Coronary artery (tissue), 2 donors: ENCODE data around the gene PCSK5.

Experiments
- DNase-seq: peaks from one replicate; pipeline ENCODE4 v3.0.0-alpha.2; 2017; ENCODE audit warnings: low spot score
- H3K27ac ChIP-seq, 2 donors: fragments of 200-600 bp; sonication (generic); one replicate each; pipeline ENCODE4 v1.5.1; 2016 to 2019
- H3K4me3 ChIP-seq: fragments of 200-600 bp; sonication (generic); 2 replicates; pipeline ENCODE4 v1.5.1; 2016; ENCODE audit warnings: mild to moderate bottlenecking, moderate library complexity
- CTCF ChIP-seq: fragments of 200-600 bp; sonication (generic); IDR thresholded peaks from one replicate; pipeline ENCODE4 v1.5.1; 2019; ENCODE audit warnings: antibody characterized with exemption

PCSK5 gene

GRCh38 chr9:76194896-76195295, 304.4 kb downstream of the PCSK5 start:
- no peak for TF ChIP-seq CTCF
- no peak for DNase-seq
- H3K27ac ChIP-seq, result no peak overlapping the region
- H3K4me3 ChIP-seq, result no peak overlapping the region

GRCh38 chr9:76198336-76198735, 307.9 kb downstream of the PCSK5 start:
- H3K4me3 ChIP-seq, result no peak overlapping the region
- H3K27ac ChIP-seq, result no peak overlapping the region
- no peak for TF ChIP-seq CTCF
- no peak for DNase-seq

- Histone ChIP-seq H3K4me3 (no peak overlapping the region), H3K27ac (no peak overlapping the region)
- no peak for DNase-seq
- TF ChIP-seq CTCF, result no peak
Measured at GRCh38 chr9:76200315-76200714, 309.8 kb downstream of the PCSK5 start.

GRCh38 chr9:76200745-76201144, 310.3 kb downstream of the PCSK5 start:
- no peak for DNase-seq
- no peak overlapping the region for H3K4me3 ChIP-seq
- no peak for TF ChIP-seq CTCF
- no peak overlapping the region for H3K27ac ChIP-seq

- no peak for DNase-seq
- H3K27ac ChIP-seq, result no peak overlapping the region
- H3K4me3 ChIP-seq, result no peak overlapping the region
- TF ChIP-seq CTCF, result no peak
Measured at GRCh38 chr9:76203373-76203772, 312.9 kb downstream of the PCSK5 start.

- Histone ChIP-seq H3K4me3 (no peak overlapping the region), H3K27ac (no peak overlapping the region)
- DNase-seq, result no peak
- TF ChIP-seq CTCF, result no peak
Measured at GRCh38 chr9:76206821-76207220, 316.3 kb downstream of the PCSK5 start.

- TF ChIP-seq CTCF, result no peak
Measured at GRCh38 chr9:76213751-76214150, 323.3 kb downstream of the PCSK5 start.

More at GRCh38 chr9:76213751-76214150, 323.3 kb downstream of the PCSK5 start:
- Histone ChIP-seq H3K27ac (no peak overlapping the region), H3K4me3 (no peak overlapping the region)
- no peak for DNase-seq
